ENCODE results near the gene UBXN7.

GRCh38 chr3:196315821-196316220, 116.4 kb downstream of the UBXN7 start:
- TF ChIP-seq, protein P1, sequence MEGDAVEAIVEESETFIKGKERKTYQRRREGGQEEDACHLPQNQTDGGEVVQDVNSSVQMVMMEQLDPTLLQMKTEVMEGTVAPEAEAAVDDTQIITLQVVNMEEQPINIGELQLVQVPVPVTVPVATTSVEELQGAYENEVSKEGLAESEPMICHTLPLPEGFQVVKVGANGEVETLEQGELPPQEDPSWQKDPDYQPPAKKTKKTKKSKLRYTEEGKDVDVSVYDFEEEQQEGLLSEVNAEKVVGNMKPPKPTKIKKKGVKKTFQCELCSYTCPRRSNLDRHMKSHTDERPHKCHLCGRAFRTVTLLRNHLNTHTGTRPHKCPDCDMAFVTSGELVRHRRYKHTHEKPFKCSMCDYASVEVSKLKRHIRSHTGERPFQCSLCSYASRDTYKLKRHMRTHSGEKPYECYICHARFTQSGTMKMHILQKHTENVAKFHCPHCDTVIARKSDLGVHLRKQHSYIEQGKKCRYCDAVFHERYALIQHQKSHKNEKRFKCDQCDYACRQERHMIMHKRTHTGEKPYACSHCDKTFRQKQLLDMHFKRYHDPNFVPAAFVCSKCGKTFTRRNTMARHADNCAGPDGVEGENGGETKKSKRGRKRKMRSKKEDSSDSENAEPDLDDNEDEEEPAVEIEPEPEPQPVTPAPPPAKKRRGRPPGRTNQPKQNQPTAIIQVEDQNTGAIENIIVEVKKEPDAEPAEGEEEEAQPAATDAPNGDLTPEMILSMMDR (IDR thresholded peaks at IDR 0.05): no peak
- TF ChIP-seq POLR2A (IDR thresholded peaks at IDR 0.05): no peak
